GM12873 (cell line): ENCODE results near the gene MAP3K7CL.

Experiments used
- CTCF ChIP-seq: IDR thresholded peaks from 2 replicates; pipeline ENCODE4 v1.5.1; 2012; ENCODE audit warnings: low read depth, mild to moderate bottlenecking, moderate library complexity, low read length, control low read depth; ENCODE audit not compliant: insufficient read depth; ENCODE audit errors: missing control alignments

The MAP3K7CL gene

DNA sequence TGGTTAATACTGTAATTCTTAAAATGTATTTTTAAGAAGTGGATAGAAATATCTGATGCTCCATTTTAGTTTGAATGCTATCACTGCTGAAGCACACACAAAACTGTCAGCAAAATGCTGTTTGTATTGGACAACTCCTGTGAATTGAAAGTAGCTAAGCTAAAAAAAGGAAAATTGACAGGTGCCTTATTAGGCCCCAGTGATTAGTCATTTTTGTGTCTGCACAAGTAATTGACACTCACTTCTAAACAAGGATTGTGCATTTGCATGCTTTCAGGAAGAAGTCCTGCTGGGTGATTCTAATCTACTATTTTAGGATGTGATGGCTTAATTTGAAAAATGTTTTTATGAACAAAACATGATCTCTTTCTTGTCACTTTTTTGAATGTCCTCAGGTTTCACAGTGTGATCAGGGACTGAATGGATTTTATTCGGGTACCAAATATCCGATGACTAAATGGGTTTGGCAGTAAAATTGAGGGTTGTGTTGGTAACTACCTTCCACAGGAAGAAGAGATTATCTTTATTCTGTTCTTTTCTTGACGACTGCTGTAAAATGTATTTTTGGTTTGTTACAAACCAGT, 13.0 kb upstream of the MAP3K7CL start:
- TF ChIP-seq CTCF, result no peak

DNA sequence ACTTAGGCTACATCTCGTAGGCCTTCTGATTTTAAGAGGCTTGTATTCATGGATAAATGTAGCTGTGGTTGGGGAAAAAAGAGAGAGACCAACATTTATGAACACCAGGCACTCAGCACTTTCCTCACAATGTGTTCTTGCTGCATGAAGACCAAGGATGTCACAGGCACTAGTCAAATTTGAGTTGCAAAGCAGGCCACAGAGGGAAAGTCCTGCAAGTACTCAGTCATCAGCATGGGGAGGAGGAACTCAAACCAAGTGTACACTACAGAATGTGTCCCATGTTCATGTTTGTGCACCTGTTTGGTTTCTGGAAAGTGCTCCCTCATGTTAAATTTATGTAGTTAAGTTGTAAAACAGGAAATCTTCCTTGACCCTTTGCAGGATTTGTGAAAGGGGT, 8.7 kb upstream of the MAP3K7CL start:
- TF ChIP-seq CTCF, result no peak

DNA sequence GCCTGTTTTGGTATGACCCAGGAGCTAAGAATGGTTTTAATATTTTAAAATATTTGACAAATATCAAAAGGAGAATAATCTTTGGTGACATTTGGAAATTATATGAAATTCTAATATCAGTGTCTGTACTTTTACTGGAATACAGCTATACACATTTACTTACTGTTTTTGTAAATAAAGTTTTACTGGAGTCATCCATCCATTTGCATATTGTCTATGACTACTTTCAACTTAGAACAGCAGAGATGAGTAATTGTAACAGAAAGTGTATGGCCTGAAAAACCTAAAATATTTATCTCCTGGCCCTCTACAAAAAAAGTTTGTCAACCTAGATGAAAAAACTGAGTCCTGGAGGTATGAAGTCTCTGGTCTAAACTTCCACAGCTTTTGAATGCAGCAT, 5.8 kb upstream of the MAP3K7CL start:
- no peak for TF ChIP-seq CTCF

DNA sequence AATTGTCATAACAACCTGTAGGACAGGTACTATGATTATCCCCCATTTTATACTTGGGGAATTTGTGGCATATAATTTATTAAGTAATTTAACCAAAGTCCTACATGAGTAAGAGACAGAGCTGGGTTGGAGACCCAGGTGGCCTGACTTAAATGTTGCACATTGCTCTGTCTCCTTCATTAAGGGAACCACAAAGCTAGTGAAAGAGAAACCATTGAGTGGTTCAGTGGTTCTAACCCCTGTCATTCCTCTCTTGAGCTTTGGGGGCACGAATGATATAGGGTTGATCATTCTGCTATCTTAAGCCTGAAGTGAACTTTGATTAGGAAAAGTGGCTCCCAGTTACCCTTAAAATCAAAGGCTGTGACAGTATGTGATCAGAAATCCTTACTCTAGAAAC, 5.3 kb upstream of the MAP3K7CL start:
- TF ChIP-seq CTCF, result peak; percentile 5

DNA sequence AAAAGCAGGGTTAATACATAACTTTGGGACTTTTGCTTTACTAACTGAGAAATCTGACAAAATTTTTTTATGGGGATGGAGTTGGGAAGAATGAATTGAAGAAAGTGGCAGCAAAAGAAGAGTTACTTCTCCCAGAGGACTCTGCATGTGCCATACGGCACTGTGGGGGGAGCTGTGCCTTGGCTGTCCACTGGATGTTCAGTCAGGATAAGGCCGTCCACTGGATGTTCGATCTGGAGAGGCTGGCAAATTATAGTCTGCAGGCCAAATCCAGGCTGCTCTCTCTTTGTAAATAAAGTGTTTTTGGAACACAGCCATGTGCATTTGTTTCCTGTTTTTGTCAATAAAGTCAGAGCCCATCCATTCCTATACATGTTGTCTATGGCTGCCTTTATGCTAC, 4.5 kb upstream of the MAP3K7CL start:
- no peak for TF ChIP-seq CTCF

DNA sequence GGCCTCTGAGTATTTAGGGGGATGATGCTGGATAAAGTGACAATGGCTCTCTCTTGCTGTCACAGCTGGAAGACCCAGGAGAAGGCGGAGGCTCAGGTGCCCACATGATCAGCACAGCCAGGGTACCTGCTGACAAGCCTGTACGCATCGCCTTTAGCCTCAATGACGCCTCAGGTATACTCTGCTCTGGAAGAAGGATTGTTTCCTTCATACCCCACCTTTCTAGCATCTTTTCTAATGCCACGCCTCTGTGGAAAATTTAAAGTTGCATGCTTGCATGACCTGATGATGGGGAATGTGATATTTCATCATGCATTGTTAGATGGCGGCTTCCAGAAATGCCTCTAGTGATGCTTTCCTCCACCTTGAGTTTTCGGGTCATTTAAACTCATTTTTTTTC, 2.8 kb downstream of the MAP3K7CL start:
- TF ChIP-seq CTCF, result no peak

- TF ChIP-seq CTCF, result no peak
Observed at GRCh38 chr21:29133796-29134195, 3.4 kb downstream of the MAP3K7CL start.
